Epithelial cell of esophagus (primary cell): ENCODE data around the gene DGKQ.

Experiments
- DNase-seq: peaks from one replicate; pipeline ENCODE4 v3.0.0; 2010; ENCODE audit warnings: low read depth
- H3K4me3 ChIP-seq: 2 replicates; pipeline ENCODE4 v1.5.1; 2011; ENCODE audit warnings: mild to moderate bottlenecking, low read length, control low read depth
- TF ChIP-seq, protein P1 (sequence below): IDR thresholded peaks from 2 replicates; pipeline ENCODE4 v1.5.1; 2011; ENCODE audit warnings: low read depth, mild to moderate bottlenecking, low read length, control low read depth, inconsistent platforms; ENCODE audit not compliant: insufficient read depth; ENCODE audit errors: missing control alignments

The DGKQ gene

DNA sequence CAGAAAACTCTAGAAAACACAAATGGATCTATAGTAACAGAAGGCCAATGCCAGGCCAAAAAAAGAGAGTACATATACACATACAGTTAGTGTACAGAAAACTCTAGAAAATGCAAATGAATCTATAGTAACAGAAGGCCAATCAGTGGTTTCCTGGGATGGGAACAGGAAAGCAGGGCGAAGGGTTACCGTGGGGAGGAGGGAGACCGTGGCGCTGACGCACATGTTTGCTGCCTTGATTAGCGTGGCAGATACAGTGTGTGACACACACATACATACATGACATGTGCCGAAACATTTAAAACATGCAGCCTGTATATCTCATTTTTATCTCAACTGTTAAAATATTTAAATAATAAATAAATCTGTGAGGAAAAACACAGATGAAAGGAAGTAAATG is 55.9 kb downstream of the DGKQ start:
- TF ChIP-seq, protein P1, sequence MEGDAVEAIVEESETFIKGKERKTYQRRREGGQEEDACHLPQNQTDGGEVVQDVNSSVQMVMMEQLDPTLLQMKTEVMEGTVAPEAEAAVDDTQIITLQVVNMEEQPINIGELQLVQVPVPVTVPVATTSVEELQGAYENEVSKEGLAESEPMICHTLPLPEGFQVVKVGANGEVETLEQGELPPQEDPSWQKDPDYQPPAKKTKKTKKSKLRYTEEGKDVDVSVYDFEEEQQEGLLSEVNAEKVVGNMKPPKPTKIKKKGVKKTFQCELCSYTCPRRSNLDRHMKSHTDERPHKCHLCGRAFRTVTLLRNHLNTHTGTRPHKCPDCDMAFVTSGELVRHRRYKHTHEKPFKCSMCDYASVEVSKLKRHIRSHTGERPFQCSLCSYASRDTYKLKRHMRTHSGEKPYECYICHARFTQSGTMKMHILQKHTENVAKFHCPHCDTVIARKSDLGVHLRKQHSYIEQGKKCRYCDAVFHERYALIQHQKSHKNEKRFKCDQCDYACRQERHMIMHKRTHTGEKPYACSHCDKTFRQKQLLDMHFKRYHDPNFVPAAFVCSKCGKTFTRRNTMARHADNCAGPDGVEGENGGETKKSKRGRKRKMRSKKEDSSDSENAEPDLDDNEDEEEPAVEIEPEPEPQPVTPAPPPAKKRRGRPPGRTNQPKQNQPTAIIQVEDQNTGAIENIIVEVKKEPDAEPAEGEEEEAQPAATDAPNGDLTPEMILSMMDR = no peak
- no peak overlapping the region for H3K4me3 ChIP-seq
- DNase-seq = no peak

DNA sequence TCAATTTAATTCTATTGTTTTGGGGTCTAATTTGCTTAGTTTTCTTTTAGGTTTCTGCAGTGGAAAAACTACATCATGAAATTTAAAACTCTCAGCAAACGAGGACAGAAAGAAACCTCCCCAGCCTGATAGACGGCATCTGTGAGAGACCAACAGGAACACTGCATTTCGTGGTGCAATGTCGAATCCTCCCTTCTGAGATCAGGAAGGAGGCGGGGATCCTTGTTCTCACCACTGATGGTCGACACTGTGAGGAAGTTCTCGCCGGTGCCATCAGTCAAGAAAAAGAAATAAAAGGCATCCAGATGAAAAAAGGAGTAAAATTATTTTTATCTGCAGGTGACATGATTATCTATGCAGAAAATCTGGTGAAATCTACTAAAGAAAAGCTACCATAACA is 57.8 kb downstream of the DGKQ start:
- no peak for DNase-seq
- no peak overlapping the region for H3K4me3 ChIP-seq
- TF ChIP-seq, protein P1 = no peak

DNA sequence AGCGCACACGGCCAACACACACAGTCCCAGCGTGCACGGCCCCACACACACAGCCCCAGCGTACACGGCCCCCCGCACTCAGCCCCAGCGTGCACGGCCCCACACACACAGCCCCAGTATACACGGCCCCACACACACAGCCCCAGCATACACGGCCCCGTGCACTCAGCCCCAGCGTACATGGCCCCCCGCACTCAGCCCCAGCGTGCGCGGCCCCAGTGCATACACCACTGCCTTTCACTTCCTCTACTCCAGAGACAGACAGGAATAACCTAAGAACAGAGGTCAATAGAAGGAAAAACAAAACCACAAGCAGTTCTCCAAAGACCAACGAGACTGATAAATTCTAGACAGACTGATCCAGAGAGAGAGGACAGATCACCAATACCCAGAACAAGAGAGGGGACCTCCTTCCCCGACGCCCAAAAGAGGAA is 58.3 kb downstream of the DGKQ start:
- H3K4me3 ChIP-seq = no peak overlapping the region
- TF ChIP-seq, protein P1 = no peak
- DNase-seq = no peak

GRCh38 chr4:914531-914930 is 58.8 kb downstream of the DGKQ start:
- H3K4me3 ChIP-seq = no peak overlapping the region
- TF ChIP-seq, protein P1 = no peak

DNA sequence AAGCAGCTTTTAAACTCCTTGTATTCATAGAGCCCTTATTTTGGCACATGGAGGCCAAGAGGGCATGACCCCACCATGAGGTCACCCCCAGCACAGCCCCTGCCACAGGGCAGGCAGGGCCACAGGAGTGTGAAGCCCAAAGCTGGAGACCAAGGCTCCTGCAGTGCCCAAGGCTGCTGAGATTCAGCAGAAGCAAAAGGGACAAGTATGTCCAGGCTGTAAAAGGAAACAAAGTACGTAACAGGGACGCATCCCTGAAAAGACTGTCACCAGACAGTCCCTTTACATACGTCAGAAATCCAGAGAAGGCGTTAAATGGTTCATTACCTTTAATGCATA is 60.1 kb downstream of the DGKQ start:
- no peak for DNase-seq
- no peak overlapping the region for H3K4me3 ChIP-seq
- TF ChIP-seq, protein P1 = no peak

More at GRCh38 chr4:914531-914930, 58.8 kb downstream of the DGKQ start:
- no peak for DNase-seq

DNA sequence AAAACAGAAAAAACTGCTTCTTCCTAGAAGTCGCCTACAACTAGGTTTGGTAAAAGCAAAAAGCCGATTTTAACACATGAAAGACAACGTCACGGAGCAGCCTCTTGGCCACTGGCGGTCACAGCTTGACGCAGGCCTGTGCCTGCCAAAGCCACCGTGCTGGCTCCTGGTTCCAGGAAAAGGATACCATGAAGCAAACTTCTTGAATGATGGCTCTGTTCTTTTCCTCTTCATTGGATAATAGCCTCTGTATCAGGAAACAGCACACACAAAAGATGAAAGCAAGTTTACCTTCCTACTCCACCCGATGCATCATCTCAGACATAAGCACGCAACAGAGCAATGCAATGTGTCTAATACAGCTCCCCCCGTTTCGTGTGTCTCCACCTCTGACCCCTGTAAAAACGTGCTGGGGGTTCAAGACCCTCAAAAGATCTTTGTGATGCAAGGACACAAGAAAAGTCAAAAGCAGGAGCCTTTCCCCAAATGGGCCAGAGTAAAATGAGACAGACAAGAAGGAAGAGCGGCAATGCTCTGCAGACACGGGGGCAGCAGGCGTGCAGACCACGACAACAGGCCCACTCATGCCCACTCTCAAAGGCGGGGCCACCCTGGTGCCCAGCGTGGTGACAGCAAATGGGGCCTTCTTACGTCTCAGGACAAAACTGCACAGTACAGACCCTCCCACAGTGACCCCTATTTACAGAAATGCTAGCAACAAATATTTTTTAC is 60.7 kb downstream of the DGKQ start:
- DNase-seq = peak; percentile 88
- no peak overlapping the region for H3K4me3 ChIP-seq
- TF ChIP-seq, protein P1 = no peak
